ENCODE measurements around the gene ENTPD2. TPM values are rescaled to one million over a fixed set of nuclear protein-coding genes. Genes with fewer than 3 reads are reported as not detected.

Gene ENTPD2
- total and polyA plus RNA-seq, 2 of the 4 experiments (the other 2 are of a cell fraction), result not detected

DNA sequence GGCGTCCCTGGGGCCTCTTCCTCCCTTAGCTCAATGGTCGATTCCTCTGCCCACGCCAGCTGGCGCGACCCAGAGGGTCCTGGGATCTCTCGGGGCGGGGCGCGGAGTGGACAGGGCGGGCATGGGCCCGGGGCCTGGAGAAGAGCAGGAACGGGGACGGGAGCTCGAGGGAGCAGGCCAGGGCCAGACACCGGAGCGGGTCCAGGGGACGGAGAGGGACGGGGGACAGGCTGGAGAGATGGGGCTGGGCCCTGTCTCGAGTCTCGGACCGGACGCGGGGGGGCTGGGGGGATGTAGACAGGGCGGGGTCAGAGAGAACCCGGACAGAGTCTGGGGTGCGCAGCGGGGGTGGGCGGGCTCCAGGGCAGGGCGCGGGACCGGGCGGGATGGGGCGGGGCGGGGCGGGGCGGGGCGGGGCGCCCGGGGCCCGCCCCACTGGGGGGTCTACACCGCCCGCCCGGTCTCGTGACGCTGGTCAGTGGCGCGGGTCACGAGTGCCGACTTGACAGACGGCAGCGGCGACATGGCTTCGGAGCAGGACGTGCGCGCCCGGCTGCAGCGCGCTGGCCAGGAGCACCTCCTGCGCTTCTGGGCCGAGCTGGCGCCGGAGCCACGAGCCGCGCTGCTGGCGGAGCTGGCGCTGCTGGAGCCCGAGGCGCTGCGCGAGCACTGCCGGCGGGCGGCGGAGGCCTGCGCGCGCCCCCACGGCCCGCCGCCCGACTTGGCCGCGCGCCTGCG is 23.3 kb upstream of the ENTPD2 start, which contains the start of gene UAP1L1:
UAP1L1 (plus strand) TSS at position 508 of the 738 bp plus-strand sequence; CDS start at position 524, 16 bp downstream.
- peak within 1 kb of the TSS; percentile 71 for H3K14ac ChIP-seq (replicated peaks; ENCODE audit: low read depth, low read length)
- peak within 1 kb of the TSS; percentile 74; the same call in 1 of the 2 replicates for H3K18ac ChIP-seq (ENCODE audit: low read depth, low read length)
- peaks cover 21% of the 10 kb centered on the region; the same call in 1 of the 2 replicates for H3K36me3 ChIP-seq (ENCODE audit: control insufficient read depth, insufficient read depth, low read length)
- H4K20me1 ChIP-seq (ENCODE audit: insufficient read depth, low read length), result peaks cover 10% of the 10 kb centered on the region
- no peak within 1 kb of the TSS; the same call in 2 of the 3 replicates for H2BK15ac ChIP-seq (ENCODE audit: low read depth, low read length)
- H3K4me3 ChIP-seq (ENCODE audit: insufficient read depth, low read depth, low read length), result peak within 1 kb of the TSS; percentile 99
- in situ Hi-C loops (cut with MboI; ENCODE audit: low sequenced_read_pairs) (no loop called here), intact Hi-C loops (cut with micrococcal nuclease) (no loop called here), dilution Hi-C loops (cut with HindIII; ENCODE audit: low sequenced_read_pairs, unreplicated experiment) (no loop called here)
- H3K4ac ChIP-seq (ENCODE audit: low read depth, low read length), result peak within 1 kb of the TSS; percentile 88
- peak within 1 kb of the TSS; percentile 95 for H2AFZ ChIP-seq (replicated peaks; ENCODE audit: low read length, poor library complexity)
- peak within 1 kb of the TSS; percentile 78 for H3K9ac ChIP-seq (ENCODE audit: low read depth, low read length)
- no peaks in the 10 kb centered on the region for H3K9me3 ChIP-seq (ENCODE audit: control insufficient read depth, insufficient read depth, low read length)
- BruUV-seq (replicated peaks), result no TSS peak
- H4K91ac ChIP-seq (ENCODE audit: insufficient read depth, low read depth, low read length), result peak within 1 kb of the TSS; percentile 38
- ChIA-PET POLR2A (ENCODE audit: unreplicated experiment) (interaction anchor here (0.5 to 0.6 kb wide), 2 partner anchors 9 to 55 kb away, joined by 4 to 8 read pairs; no protein-coding TSS in a partner anchor), CTCF (interaction anchor here (1.2 to 1.5 kb wide), 2 partner anchors 13 to 31 kb away, joined by 5 to 7 read pairs; no protein-coding TSS in a partner anchor)
- H3K27ac ChIP-seq (ENCODE audit: insufficient read depth, low read length), result peak within 1 kb of the TSS; percentile 54
- peak within 1 kb of the TSS; percentile 52 for H4K5ac ChIP-seq (ENCODE audit: low read depth, low read length)
- peak within 1 kb of the TSS; percentile 68 for H2BK120ac ChIP-seq (ENCODE audit: low read depth, low read length)
- H2BK20ac ChIP-seq (ENCODE audit: low read depth, low read length), result no peak within 1 kb of the TSS; the same call in 1 of the 2 replicates
- no peaks in the 10 kb centered on the region for H3K9me1 ChIP-seq (ENCODE audit: insufficient read depth, low read length)
- WGBS, 2 experiments (ENCODE audit: extremely low coverage in 2 of 2, insufficient read length in 1 of 2), result 6% methylated on average over 40 of the region's 87 CpGs; no CpG with 5 or more reads in 1 of the 2 experiments
- H2BK5ac ChIP-seq (ENCODE audit: low read depth, low read length, poor library complexity, severe bottlenecking), result peak within 1 kb of the TSS; percentile 24
- H3K4me2 ChIP-seq (ENCODE audit: low read depth, low read length), result peak within 1 kb of the TSS; percentile 89
- peak within 1 kb of the TSS; percentile 96 for H2AK9ac ChIP-seq (replicated peaks; ENCODE audit: low read depth, low read length, poor library complexity)
- H3K56ac ChIP-seq (ENCODE audit: extremely low read depth, insufficient read depth, low read length), result peak within 1 kb of the TSS; percentile 41
- H3K27me3 ChIP-seq (ENCODE audit: control insufficient read depth, insufficient read depth, low read length), result no peaks in the 10 kb centered on the region
- H2AK5ac ChIP-seq (ENCODE audit: low read depth, low read length), result peak within 1 kb of the TSS; percentile 28
- H3K4me1 ChIP-seq (ENCODE audit: control insufficient read depth, insufficient read depth, low read length), result no peaks in the 10 kb centered on the region
- ATAC-seq (ENCODE audit: low read depth) (peak; percentile 85), DNase-seq (peak; percentile 42)
- TF ChIP-seq MXI1 (IDR thresholded peaks at IDR 0.05; ENCODE audit: borderline replicate concordance, low read depth, low read length) (no peak; the same call in 1 of the 2 replicates), BHLHE40 (IDR thresholded peaks at IDR 0.05; ENCODE audit: low read depth, low read length) (peak; percentile 61; the same call in 1 of the 2 replicates), USF2 (IDR thresholded peaks at IDR 0.05; ENCODE audit: low read depth, low read length) (peak; percentile 51; the same call in 1 of the 2 replicates)
- H3K79me1 ChIP-seq (ENCODE audit: low read depth in 1 of 2, low read length in 2 of 2), result peaks cover 8 to 33% of the 10 kb centered on the region in 2 experiments
- peak within 1 kb of the TSS; percentile 41 to 97; a peak in 2 of 4 replicates for H4K8ac ChIP-seq (ENCODE audit: low read depth in 2 of 2, low read length in 2 of 2)
- peak within 1 kb of the TSS; percentile 66 for H3K23ac ChIP-seq (ENCODE audit: low read depth, low read length)

All from IMR-90 (cell line).